Measurements from ENCODE around the gene C9orf50. TPM values are rescaled to one million over a fixed set of nuclear protein-coding genes. Genes with fewer than 3 reads are reported as not detected.

C9orf50 gene
- total and polyA plus RNA-seq, 7 donors, result 0.03 to 1.2 (median 0.82) TPM; not detected in 4

- H3K4me3 ChIP-seq, result peak overlapping the region in 1 of 4 donors; percentile 78
- no peaks in the 10 kb centered on the region for H3K27me3 ChIP-seq
- intact Hi-C loops (cut with DNase I), result no loop called here
- H3K4me1 ChIP-seq, result peaks cover 0 to 29% (median 24%) of the 10 kb centered on the region in 4 donors
- no peak for DNase-seq
- 80 to 82% methylated on average over 25 of the region's 25 CpGs for WGBS, 2 donors
- TF ChIP-seq EP300 (IDR thresholded peaks at IDR 0.05), result no peak
- no peak for TF ChIP-seq POLR2AphosphoS5 (IDR thresholded peaks at IDR 0.05)
- TF ChIP-seq CTCF (IDR thresholded peaks at IDR 0.05), result no peak
- TF ChIP-seq POLR2A (IDR thresholded peaks at IDR 0.05), result no peak
- no peaks in the 10 kb centered on the region for H3K9me3 ChIP-seq
- peaks cover 0 to 42% (median 28%) of the 10 kb centered on the region in 4 donors for H3K36me3 ChIP-seq
- peak overlapping the region in 1 of 4 donors; percentile 31 for H3K27ac ChIP-seq
Measured at GRCh38 chr9:129640086-129640870, 19.4 kb upstream of the C9orf50 start.

- no peak for DNase-seq
- Histone ChIP-seq H3K4me3 (no peak overlapping the region), H3K9me3 (no peaks in the 10 kb centered on the region), H3K27ac (peak overlapping the region in 1 of 4 donors; percentile 31), H3K27me3 (no peaks in the 10 kb centered on the region), H3K4me1 (peaks cover 0 to 29% (median 24%) of the 10 kb centered on the region in 4 donors), H3K36me3 (peaks cover 1 to 48% (median 34%) of the 10 kb centered on the region in 4 donors)
- intact Hi-C loops (cut with DNase I), result no loop called here
- WGBS, 2 donors, result 82 to 90% methylated on average over 12 of the region's 12 CpGs
- TF ChIP-seq POLR2A (IDR thresholded peaks at IDR 0.05) (no peak), POLR2AphosphoS5 (IDR thresholded peaks at IDR 0.05) (no peak), CTCF (IDR thresholded peaks at IDR 0.05) (no peak), EP300 (IDR thresholded peaks at IDR 0.05) (no peak)
Measured at GRCh38 chr9:129639756-129640085, 18.8 kb upstream of the C9orf50 start.

GRCh38 chr9:129639034-129639630, 18.2 kb upstream of the C9orf50 start:
- WGBS, 2 donors, result 92 to 94% methylated on average over 17 of the region's 17 CpGs
- no peaks in the 10 kb centered on the region for H3K9me3 ChIP-seq
- TF ChIP-seq POLR2A (IDR thresholded peaks at IDR 0.05) (no peak), EP300 (IDR thresholded peaks at IDR 0.05) (no peak), CTCF (IDR thresholded peaks at IDR 0.05) (no peak), POLR2AphosphoS5 (IDR thresholded peaks at IDR 0.05) (no peak)
- no peak overlapping the region for H3K4me3 ChIP-seq
- no peak for DNase-seq
- H3K27ac ChIP-seq, result no peak overlapping the region
- intact Hi-C loops (cut with DNase I), result no loop called here
- H3K4me1 ChIP-seq, result peaks cover 0 to 29% (median 24%) of the 10 kb centered on the region in 4 donors
- no peaks in the 10 kb centered on the region for H3K27me3 ChIP-seq
- H3K36me3 ChIP-seq, result peaks cover 7 to 54% (median 40%) of the 10 kb centered on the region in 4 donors

GRCh38 chr9:129637673-129638439, 17.0 kb upstream of the C9orf50 start:
- no peaks in the 10 kb centered on the region for H3K9me3 ChIP-seq
- 80 to 86% methylated on average over 29 of the region's 29 CpGs for WGBS, 2 donors
- no peak overlapping the region for H3K4me3 ChIP-seq
- H3K27me3 ChIP-seq, result no peaks in the 10 kb centered on the region
- TF ChIP-seq CTCF (IDR thresholded peaks at IDR 0.05) (no peak), POLR2A (IDR thresholded peaks at IDR 0.05) (no peak), EP300 (IDR thresholded peaks at IDR 0.05) (no peak), POLR2AphosphoS5 (IDR thresholded peaks at IDR 0.05) (no peak)
- H3K4me1 ChIP-seq, result peaks cover 0 to 29% (median 24%) of the 10 kb centered on the region in 4 donors
- peaks cover 11 to 67% (median 48%) of the 10 kb centered on the region in 4 donors for H3K36me3 ChIP-seq
- H3K27ac ChIP-seq, result no peak overlapping the region
- DNase-seq, result no peak
- intact Hi-C loops (cut with DNase I), result no loop called here

Measured in sigmoid colon (tissue), 7 donors.